Measurements from ENCODE around the gene AFF4.

The AFF4 gene

GRCh38 chr5:132853790-132854189, 109.6 kb downstream of the AFF4 start:
- no peak for DNase-seq (ENCODE audit: low read depth)

- no peak for DNase-seq (ENCODE audit: low read depth)
Observed at GRCh38 chr5:132853323-132853722, 110.1 kb downstream of the AFF4 start.

- no peak for DNase-seq (ENCODE audit: low read depth)
Observed at GRCh38 chr5:132850066-132850465, 113.4 kb downstream of the AFF4 start.

GRCh38 chr5:132849347-132849746, 114.1 kb downstream of the AFF4 start:
- DNase-seq (ENCODE audit: low read depth): no peak

GRCh38 chr5:132848270-132848669, 115.2 kb downstream of the AFF4 start:
- DNase-seq (ENCODE audit: low read depth): no peak

GRCh38 chr5:132841305-132841704, 122.1 kb downstream of the AFF4 start:
- no peak for DNase-seq (ENCODE audit: low read depth)

- no peak for DNase-seq (ENCODE audit: low read depth)
Observed at GRCh38 chr5:132840896-132841295, 122.5 kb downstream of the AFF4 start.

- no peak for DNase-seq (ENCODE audit: low read depth)
Observed at GRCh38 chr5:132840313-132840712, 123.1 kb downstream of the AFF4 start.

GRCh38 chr5:132839426-132840301, 123.8 kb downstream of the AFF4 start:
- DNase-seq (ENCODE audit: low read depth): no peak

- DNase-seq (ENCODE audit: low read depth): no peak
Observed at GRCh38 chr5:132838516-132839282, 124.7 kb downstream of the AFF4 start.

GRCh38 chr5:132837868-132838267, 125.6 kb downstream of the AFF4 start:
- DNase-seq (ENCODE audit: low read depth): no peak

GRCh38 chr5:132836852-132837251, 126.6 kb downstream of the AFF4 start:
- DNase-seq (ENCODE audit: low read depth): no peak

- no peak for DNase-seq (ENCODE audit: low read depth)
Observed at GRCh38 chr5:132834057-132834456, 129.4 kb downstream of the AFF4 start.

- DNase-seq (ENCODE audit: low read depth): no peak
Observed at GRCh38 chr5:132832612-132833011, 130.8 kb downstream of the AFF4 start.

- DNase-seq (ENCODE audit: low read depth): no peak
Observed at GRCh38 chr5:132831095-132831860, 132.2 kb downstream of the AFF4 start.

- no peak for DNase-seq (ENCODE audit: low read depth)
Observed at GRCh38 chr5:132830436-132831094, 132.9 kb downstream of the AFF4 start, which contains the start of gene SHROOM1. TSS of gene SHROOM1 (minus strand) at chr5:132830647. CDS start at chr5:132826140, 4,507 bp downstream.

GRCh38 chr5:132829742-132830435, 133.5 kb downstream of the AFF4 start:
- DNase-seq (ENCODE audit: low read depth): peak; percentile 65

GRCh38 chr5:132828846-132829494, 134.5 kb downstream of the AFF4 start:
- no peak for DNase-seq (ENCODE audit: low read depth)

GRCh38 chr5:132827943-132828673, 135.3 kb downstream of the AFF4 start:
- DNase-seq (ENCODE audit: low read depth): no peak
